HepG2 (cell line): ENCODE results near the gene SLCO4A1. TPM values are rescaled to one million over a fixed set of nuclear protein-coding genes. Genes with fewer than 3 reads are reported as not detected.

Experiments
- ARID2 ChIP-seq: sonication (generic); formaldehyde crosslinking; IDR thresholded peaks from 2 replicates; pipeline ENCODE4 v1.8.1; 2022; ENCODE audit warnings: mild to moderate bottlenecking, missing genetic modification reagents, borderline replicate concordance
- NFE2L1 ChIP-seq: sonication (generic); formaldehyde crosslinking; IDR thresholded peaks from 2 replicates; pipeline ENCODE4 v1.4.0; 2020; ENCODE audit warnings: missing genetic modification reagents, mild to moderate bottlenecking, borderline replicate concordance
- NKX3-1 ChIP-seq: sonication (generic); formaldehyde crosslinking; IDR thresholded peaks from 2 replicates; pipeline ENCODE4 v1.5.0; 2020; ENCODE audit warnings: missing genetic modification reagents
- REPIN1 ChIP-seq: sonication (generic); formaldehyde crosslinking; IDR thresholded peaks from 2 replicates; pipeline ENCODE4 v1.8.0; 2022; ENCODE audit warnings: missing genetic modification reagents, low read depth, mild to moderate bottlenecking, borderline replicate concordance
- SOX13 ChIP-seq, 3 experiments: fragments of 450-650 bp in 1 of 3; sonication (generic) in 1 of 3; formaldehyde crosslinking in 1 of 3; IDR thresholded peaks in 2 of 3; conservative IDR thresholded peaks in 1 of 3; 2 replicates each; pipeline versions ENCODE4 v1.5.0 to v1.6.1; 2016 to 2020; ENCODE audit warnings: antibody characterized with exemption in 1 of 3, mild to moderate bottlenecking in 1 of 3, missing compliant biosample characterization in 1 of 3, missing genetic modification reagents in 1 of 3, moderate library complexity in 1 of 3
- SRY ChIP-seq: sonication (generic); formaldehyde crosslinking; IDR thresholded peaks from 2 replicates; pipeline ENCODE4 v1.8.0; 2022; ENCODE audit warnings: mild to moderate bottlenecking, missing genetic modification reagents
- ZNF17 ChIP-seq: sonication (generic); formaldehyde crosslinking; IDR thresholded peaks from 2 replicates; pipeline ENCODE4 v1.5.0; 2020; ENCODE audit warnings: mild to moderate bottlenecking, missing genetic modification reagents
- ZNF296 ChIP-seq: sonication (generic); formaldehyde crosslinking; conservative IDR thresholded peaks from 2 replicates; pipeline ENCODE4 v1.5.0; 2020; ENCODE audit warnings: mild to moderate bottlenecking, missing genetic modification reagents
- ZNF326 ChIP-seq: sonication (generic); formaldehyde crosslinking; IDR thresholded peaks from 2 replicates; pipeline ENCODE4 v1.4.0; 2020; ENCODE audit warnings: missing genetic modification reagents, borderline replicate concordance
- ZNF331 ChIP-seq: sonication (generic); formaldehyde crosslinking; IDR thresholded peaks from 2 replicates; pipeline ENCODE4 v1.4.0; 2020; ENCODE audit warnings: missing genetic modification reagents
- ZNF430 ChIP-seq: sonication (generic); formaldehyde crosslinking; IDR thresholded peaks from 2 replicates; pipeline ENCODE4 v1.9.0; 2021; ENCODE audit warnings: mild to moderate bottlenecking, missing genetic modification reagents
- ZNF781 ChIP-seq: sonication (generic); formaldehyde crosslinking; IDR thresholded peaks from 2 replicates; pipeline ENCODE4 v1.5.1; 2020; ENCODE audit warnings: borderline replicate concordance, mild to moderate bottlenecking, missing genetic modification reagents; ENCODE audit errors: not compliant biosample characterization
- ZSCAN9 ChIP-seq: IDR thresholded peaks from 2 replicates; pipeline ENCODE4 v1.6.1; 2016; ENCODE audit warnings: borderline replicate concordance
- polyA plus RNA-seq, 8 experiments: library from polyadenylated mRNA; depleted of rRNA in 3 of 8; stranded (reverse) in 7 of 8; unstranded in 1 of 8; fragments of >200 nt; fragmentation: Illumina TruSeq in 4 of 8; extraction: Trizol in 4 of 8; gene quantifications; 2 replicates each; pipeline versions ENCODE4 v1.2.1 to v1.2.3, GENCODE V29; 2011 to 2016; ENCODE audit warnings: low read depth in 4 of 8, missing spikeins in 1 of 8, mixed read lengths in 1 of 8; ENCODE audit not compliant: insufficient read depth in 1 of 8
- total RNA-seq, 5 experiments: library from RNA; depleted of rRNA; stranded (reverse); fragments of >200 nt; fragmentation: Illumina TruSeq; extraction: Trizol; gene quantifications; 2 replicates each; pipeline ENCODE4 v1.2.3, GENCODE V29; 2016; ENCODE audit warnings: low read depth in 1 of 5
- TF ChIP-seq, protein P1 (sequence below): sonication (generic); formaldehyde crosslinking; IDR thresholded peaks from 2 replicates; pipeline ENCODE4 v1.4.0; 2020; ENCODE audit warnings: missing genetic modification reagents
- TF ChIP-seq, protein P2 (sequence below): IDR thresholded peaks from 2 replicates; pipeline ENCODE4 v1.6.1; 2012; ENCODE audit warnings: inconsistent platforms
- TF ChIP-seq, protein P3 (sequence below): sonication (generic); formaldehyde crosslinking; IDR thresholded peaks from 2 replicates; pipeline ENCODE4 v1.4.0; 2020; ENCODE audit warnings: mild to moderate bottlenecking, missing genetic modification reagents
- TF ChIP-seq, protein P4 (sequence below): IDR thresholded peaks from 2 replicates; pipeline ENCODE4 v1.6.1; 2016; ENCODE audit warnings: mild to moderate bottlenecking, missing biosample characterization, missing genetic modification reagents
- TF ChIP-seq, protein P5 (sequence below): sonication (generic); formaldehyde crosslinking; IDR thresholded peaks from 2 replicates; pipeline ENCODE4 v1.5.0; 2020; ENCODE audit warnings: missing genetic modification reagents
- TF ChIP-seq, protein P6 (sequence below): sonication (generic); formaldehyde crosslinking; IDR thresholded peaks from 2 replicates; pipeline ENCODE4 v1.5.1; 2020; ENCODE audit warnings: mild to moderate bottlenecking, missing genetic modification reagents, moderate library complexity
- TF ChIP-seq, protein P7 (sequence below): sonication (generic); formaldehyde crosslinking; IDR thresholded peaks from 2 replicates; pipeline ENCODE4 v1.8.0; 2022; ENCODE audit warnings: missing genetic modification reagents, mild to moderate bottlenecking, borderline replicate concordance
- TF ChIP-seq, protein P8 (sequence below): sonication (generic); formaldehyde crosslinking; IDR thresholded peaks from 2 replicates; pipeline ENCODE4 v1.5.0; 2020; ENCODE audit warnings: missing genetic modification reagents, mild to moderate bottlenecking, borderline replicate concordance

The SLCO4A1 gene
- total and polyA plus RNA-seq, 2 of the 13 experiments (the other 11 are each of a cell fraction or from before 2014, with no cell fraction given), result 55.5 to 112 TPM

DNA sequence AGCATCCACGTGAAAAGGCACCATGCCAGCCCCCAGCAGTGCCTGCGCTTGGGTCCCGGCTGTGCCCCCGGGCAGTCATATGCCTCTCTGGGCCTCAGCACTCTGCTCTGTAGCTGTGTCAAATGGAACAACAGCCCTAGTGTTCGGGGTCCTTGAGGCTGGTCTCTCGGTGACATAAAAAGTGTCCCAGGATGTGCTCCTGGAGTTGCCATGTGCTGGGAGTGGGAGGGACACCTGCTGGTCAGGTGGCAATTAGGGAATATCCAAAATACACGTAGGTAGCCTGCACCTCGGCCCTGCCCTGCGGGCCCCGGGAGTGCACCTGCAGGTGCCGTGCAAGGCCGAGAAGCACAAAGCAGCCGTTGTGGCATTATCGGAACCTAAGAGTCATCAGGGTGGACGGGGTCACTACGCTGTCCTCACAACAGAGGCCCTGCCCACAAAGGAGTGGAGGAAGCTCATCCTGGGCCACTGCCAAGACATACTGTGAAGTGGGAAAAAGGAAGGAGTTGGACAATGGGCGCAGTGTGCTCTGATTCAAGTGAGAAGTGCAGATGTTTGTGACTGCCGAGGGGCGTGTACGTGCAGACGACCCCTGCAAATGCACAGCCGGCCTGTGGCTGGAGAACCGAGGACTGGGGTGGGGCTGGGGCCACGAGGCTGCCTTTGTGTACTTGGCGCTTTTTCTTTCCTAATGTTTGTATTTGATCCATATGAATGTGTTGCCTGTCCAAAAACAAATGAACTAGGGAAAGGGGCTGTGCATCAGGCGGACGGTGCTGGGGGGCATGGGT lies 24.6 kb downstream of the SLCO4A1 start (continued):
- TF ChIP-seq, protein P1, sequence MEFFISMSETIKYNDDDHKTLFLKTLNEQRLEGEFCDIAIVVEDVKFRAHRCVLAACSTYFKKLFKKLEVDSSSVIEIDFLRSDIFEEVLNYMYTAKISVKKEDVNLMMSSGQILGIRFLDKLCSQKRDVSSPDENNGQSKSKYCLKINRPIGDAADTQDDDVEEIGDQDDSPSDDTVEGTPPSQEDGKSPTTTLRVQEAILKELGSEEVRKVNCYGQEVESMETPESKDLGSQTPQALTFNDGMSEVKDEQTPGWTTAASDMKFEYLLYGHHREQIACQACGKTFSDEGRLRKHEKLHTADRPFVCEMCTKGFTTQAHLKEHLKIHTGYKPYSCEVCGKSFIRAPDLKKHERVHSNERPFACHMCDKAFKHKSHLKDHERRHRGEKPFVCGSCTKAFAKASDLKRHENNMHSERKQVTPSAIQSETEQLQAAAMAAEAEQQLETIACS (CRISPR knock-in tag), result no peak; the same call in 1 of the 2 replicates
- peak; percentile 83 for TF ChIP-seq ZNF331 (CRISPR knock-in tag)
- peak; percentile 84; the same call in 1 of the 2 replicates for TF ChIP-seq SOX13 (IDR thresholded peaks at IDR 0.05)
- TF ChIP-seq SOX13 (CRISPR knock-in tag; conservative IDR thresholded peaks at IDR 0.05 in 1 of 2, IDR thresholded peaks at IDR 0.05 in 1 of 2), result peak in 1 of 2 experiments; percentile 96; a peak in 2 of 4 replicates
- TF ChIP-seq, protein P2, sequence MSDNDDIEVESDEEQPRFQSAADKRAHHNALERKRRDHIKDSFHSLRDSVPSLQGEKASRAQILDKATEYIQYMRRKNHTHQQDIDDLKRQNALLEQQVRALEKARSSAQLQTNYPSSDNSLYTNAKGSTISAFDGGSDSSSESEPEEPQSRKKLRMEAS, result peak; percentile 97
- TF ChIP-seq, protein P3, sequence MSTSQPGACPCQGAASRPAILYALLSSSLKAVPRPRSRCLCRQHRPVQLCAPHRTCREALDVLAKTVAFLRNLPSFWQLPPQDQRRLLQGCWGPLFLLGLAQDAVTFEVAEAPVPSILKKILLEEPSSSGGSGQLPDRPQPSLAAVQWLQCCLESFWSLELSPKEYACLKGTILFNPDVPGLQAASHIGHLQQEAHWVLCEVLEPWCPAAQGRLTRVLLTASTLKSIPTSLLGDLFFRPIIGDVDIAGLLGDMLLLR (CRISPR knock-in tag), result 0 out of 2 replicates have a peak, but pooled peaks have one; percentile 29
- TF ChIP-seq, protein P4, sequence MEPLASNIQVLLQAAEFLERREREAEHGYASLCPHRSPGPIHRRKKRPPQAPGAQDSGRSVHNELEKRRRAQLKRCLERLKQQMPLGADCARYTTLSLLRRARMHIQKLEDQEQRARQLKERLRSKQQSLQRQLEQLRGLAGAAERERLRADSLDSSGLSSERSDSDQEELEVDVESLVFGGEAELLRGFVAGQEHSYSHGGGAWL (CRISPR knock-in tag), result no peak; the same call in 1 of the 2 replicates
- TF ChIP-seq REPIN1 (CRISPR knock-in tag), result peak; percentile 95
- TF ChIP-seq, protein P5, sequence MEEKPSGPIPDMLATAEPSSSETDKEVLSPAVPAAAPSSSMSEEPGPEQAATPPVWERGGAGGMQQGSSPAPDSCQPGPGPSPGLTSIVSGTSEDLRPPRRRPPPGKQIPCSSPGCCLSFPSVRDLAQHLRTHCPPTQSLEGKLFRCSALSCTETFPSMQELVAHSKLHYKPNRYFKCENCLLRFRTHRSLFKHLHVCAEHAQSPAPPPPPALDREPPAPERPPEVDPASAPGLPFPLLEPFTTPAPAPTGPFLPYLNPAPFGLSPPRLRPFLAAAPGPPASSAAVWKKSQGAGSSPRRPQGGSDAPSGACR (CRISPR knock-in tag), result peak; percentile 95
- TF ChIP-seq ARID2 (CRISPR knock-in tag), result peak; percentile 99
- 0 out of 2 replicates have a peak, but pooled peaks have one; percentile 9 for TF ChIP-seq NFE2L1
- TF ChIP-seq, protein P6, sequence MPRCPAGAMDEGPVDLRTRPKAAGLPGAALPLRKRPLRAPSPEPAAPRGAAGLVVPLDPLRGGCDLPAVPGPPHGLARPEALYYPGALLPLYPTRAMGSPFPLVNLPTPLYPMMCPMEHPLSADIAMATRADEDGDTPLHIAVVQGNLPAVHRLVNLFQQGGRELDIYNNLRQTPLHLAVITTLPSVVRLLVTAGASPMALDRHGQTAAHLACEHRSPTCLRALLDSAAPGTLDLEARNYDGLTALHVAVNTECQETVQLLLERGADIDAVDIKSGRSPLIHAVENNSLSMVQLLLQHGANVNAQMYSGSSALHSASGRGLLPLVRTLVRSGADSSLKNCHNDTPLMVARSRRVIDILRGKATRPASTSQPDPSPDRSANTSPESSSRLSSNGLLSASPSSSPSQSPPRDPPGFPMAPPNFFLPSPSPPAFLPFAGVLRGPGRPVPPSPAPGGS (CRISPR knock-in tag), result peak; percentile 95
- no peak for TF ChIP-seq SRY
- no peak for TF ChIP-seq ZNF326 (CRISPR knock-in tag)
- TF ChIP-seq ZNF296 (CRISPR knock-in tag), result peak; percentile 98
- TF ChIP-seq, protein P7, sequence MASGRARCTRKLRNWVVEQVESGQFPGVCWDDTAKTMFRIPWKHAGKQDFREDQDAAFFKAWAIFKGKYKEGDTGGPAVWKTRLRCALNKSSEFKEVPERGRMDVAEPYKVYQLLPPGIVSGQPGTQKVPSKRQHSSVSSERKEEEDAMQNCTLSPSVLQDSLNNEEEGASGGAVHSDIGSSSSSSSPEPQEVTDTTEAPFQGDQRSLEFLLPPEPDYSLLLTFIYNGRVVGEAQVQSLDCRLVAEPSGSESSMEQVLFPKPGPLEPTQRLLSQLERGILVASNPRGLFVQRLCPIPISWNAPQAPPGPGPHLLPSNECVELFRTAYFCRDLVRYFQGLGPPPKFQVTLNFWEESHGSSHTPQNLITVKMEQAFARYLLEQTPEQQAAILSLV (CRISPR knock-in tag), result peak; percentile 63; the same call in 1 of the 2 replicates
- no peak for TF ChIP-seq ZSCAN9
- TF ChIP-seq ZNF781, result no peak
- peak; percentile 65; the same call in 1 of the 2 replicates for TF ChIP-seq NKX3-1
- TF ChIP-seq, protein P8, sequence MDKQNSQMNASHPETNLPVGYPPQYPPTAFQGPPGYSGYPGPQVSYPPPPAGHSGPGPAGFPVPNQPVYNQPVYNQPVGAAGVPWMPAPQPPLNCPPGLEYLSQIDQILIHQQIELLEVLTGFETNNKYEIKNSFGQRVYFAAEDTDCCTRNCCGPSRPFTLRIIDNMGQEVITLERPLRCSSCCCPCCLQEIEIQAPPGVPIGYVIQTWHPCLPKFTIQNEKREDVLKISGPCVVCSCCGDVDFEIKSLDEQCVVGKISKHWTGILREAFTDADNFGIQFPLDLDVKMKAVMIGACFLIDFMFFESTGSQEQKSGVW (CRISPR knock-in tag), result no peak
- no peak for TF ChIP-seq ZNF17 (CRISPR knock-in tag)
- peak; percentile 96 for TF ChIP-seq ZNF430
